ENCODE data around the gene MALL.
"Not testable (repeated sequence)": the region's sequence is repeated elsewhere in the genome, so short reads cannot be mapped to it uniquely, and the experiment has no call there.

MALL gene

GRCh38 chr2:110097506-110098220 is 18.0 kb downstream of the MALL start:
- no peak for DNase-seq

GRCh38 chr2:110095994-110096633 is 19.5 kb downstream of the MALL start:
- DNase-seq, result no peak

DNA sequence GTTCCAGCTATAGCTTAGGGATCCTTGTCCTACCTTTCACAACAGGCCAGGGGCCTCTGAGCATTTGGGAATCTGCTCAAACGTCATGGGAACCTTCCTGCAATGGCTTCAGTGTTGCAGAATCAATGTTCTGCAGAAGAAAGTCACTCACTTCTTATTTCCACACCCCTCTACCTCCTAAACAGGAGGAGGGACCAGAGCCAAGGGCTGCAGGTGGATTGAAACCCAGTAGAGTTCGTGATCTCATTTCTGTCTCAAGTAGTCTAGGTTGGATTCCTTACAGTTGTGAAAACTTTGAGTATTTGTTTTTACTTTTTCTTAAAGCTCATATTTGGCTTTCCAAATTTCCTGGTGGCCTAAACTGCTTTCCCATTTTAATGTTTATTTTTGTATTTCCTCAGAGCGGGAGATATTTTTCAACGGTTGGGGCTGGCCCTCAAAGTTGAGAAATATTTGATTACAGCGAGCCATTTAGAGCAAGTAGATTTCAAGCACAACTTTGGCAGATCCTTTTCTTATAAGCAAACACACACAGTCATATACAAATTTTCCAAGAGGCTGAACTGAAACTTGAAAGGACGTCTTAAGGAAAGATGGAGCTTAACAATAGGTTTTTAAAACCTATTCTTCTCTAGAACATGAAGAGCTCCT is 20.6 kb downstream of the MALL start:
- not testable (repeated sequence) for DNase-seq

DNA sequence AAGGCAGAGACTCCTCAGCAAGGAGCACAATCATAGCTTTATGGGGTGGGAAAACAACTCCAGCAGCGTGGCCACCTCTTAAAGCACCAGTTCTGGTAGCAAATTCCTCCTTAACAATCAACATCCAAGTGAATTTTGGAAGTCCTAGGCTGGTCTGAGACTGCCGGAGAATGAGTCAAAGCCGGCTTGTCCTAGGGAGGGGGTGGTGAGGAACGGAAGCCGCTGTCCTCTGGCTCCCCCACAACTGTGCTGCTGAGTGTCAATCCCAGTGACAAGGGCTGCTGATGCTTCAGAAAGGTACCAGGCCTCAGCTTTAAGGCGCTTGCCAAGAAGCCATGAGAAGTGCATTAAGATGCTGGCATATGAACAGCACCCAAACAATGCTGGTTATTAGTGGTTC is 21.7 kb downstream of the MALL start:
- not testable (repeated sequence) for DNase-seq

DNA sequence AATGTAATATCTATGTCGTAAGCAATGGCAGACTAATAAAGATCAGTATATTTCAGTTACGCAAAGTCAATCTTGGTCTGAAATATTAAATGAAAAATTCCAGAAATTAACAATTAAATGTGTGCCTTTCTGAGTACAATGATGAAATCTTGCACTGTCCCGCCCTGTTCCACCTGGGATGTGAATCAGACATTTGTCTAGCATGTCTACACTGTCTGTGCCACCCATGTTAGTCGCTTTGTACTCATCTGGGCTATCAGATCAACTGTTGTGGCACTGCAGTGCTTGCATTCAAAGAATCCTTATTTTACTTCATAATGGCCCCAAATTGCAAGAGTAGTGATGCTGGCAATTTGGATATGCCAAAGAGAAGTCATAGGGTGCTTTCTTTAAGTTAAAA is 25.5 kb downstream of the MALL start:
- not testable (repeated sequence) for DNase-seq

DNA sequence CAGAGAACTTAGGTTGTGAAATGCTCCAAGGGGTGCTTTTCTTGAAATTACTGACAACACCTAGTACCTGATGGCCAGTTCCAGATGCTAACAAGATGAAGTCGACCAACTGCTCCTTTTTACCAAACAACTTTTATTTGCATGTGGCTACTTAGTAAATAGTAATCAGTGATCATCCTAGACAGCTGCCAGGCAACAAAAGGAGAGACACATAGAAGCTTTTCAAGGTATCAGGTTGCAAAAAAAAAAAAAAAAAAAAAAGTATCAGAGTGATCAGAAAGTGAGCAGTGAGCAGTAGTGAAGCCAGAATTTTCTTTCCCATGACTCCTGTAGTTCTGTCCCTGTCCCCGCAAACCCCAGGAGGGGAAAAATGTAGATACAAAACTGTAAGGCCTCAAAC is 31.9 kb downstream of the MALL start:
- DNase-seq, result not testable (repeated sequence)

DNA sequence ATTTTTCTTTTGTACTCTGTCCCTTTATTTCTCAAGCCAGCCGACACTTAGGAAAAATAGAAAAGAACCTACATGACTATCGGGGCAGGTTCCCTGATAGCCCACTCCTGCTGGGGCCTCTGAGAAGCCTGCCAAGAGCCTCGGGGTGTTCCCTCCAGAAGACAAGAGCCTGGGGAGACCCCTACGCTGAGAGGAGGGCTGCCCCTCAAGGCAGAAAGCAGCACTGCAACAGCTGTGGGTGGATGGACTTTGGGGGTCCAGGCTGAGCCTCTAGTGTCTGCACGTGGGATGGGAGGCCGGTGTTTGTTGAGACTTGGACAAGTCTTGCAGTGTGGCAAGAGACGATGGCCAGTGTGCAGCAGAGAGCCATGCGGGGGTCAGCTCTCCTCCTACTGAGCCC is 32.5 kb downstream of the MALL start:
- DNase-seq, result not testable (repeated sequence)

GRCh38 chr2:110078104-110078503 is 37.5 kb downstream of the MALL start:
- DNase-seq, result not testable (repeated sequence)

GRCh38 chr2:110075896-110076295 is 39.7 kb downstream of the MALL start:
- not testable (repeated sequence) for DNase-seq

DNA sequence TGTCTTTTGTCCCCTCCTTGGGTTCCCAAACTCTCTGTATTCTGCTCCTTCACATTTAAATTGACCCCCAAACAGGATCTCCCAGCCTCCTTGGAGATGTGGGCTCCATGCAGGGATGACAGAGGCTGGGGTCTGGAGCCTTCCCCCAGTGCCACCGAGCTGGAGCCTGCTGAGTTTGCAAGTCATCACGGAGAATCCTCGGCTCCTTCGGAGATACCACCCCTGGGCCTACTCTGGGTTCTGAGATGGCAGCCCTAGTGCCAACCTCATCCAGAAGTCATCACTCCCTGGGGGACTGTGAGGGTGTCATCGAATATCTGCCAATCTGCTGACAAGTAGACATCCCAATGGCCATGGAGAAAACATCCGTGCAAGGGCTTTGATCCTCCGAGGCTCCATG is 45.8 kb downstream of the MALL start:
- not testable (repeated sequence) for DNase-seq

DNA sequence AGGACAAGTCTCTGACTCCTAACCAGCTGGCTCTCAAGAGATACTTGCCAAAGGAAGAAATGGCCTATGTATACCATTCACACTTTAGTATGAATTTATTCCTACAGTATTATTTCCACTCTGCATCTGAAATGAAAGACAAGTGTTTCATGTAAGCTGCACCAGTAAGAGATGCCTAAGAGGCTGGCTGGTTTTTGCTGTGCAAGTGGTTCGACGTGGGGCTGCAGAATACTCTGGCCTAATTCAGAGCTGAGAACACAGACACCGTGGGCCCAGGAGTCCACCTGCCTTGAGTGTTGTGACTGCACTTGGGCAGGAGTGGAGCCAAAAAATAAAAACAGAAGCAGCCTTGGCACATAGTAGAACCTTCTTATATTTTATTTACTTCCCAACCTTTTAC is 47.5 kb downstream of the MALL start:
- DNase-seq, result not testable (repeated sequence)

DNA sequence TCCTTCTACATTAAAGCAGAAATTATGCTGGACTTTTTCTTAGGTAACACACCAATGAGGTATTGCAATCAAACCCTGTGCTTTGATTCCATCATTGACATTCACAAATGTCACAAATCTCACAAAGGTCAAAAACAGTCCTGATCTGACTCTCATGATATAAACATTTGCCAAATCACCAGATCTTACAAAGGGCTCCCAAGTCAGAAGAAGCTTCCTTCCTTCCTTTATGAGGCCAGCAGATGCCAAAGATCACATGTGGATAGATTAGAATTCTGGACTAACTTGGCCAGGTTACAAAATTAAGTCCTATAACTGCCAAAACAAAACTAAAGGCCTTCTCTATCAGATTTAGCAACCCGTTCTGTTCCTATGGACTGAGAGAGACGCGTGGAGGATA is 53.3 kb downstream of the MALL start:
- DNase-seq, result not testable (repeated sequence)

DNA sequence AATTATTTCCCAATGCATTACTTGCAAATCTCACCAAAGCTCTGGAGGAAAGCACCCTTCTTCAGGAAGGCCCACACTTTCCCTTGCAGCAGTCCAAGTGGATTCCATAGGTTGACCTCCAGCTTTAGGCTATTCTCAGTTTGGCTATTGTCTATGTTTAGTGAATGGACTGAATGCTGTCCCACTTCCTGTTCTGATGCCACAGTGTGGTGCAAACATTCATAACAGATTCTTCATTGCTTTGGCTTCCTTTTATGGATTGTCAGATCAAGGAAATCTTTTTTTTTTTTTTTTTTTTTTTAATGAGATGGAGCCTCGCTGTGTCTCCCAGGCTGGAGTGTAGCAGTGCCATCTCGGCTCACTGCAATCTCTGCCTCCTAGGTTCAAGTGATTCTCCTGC is 55.1 kb downstream of the MALL start:
- DNase-seq, result not testable (repeated sequence)

GRCh38 chr2:110059694-110060358 is 55.8 kb downstream of the MALL start:
- not testable (repeated sequence) for DNase-seq

DNA sequence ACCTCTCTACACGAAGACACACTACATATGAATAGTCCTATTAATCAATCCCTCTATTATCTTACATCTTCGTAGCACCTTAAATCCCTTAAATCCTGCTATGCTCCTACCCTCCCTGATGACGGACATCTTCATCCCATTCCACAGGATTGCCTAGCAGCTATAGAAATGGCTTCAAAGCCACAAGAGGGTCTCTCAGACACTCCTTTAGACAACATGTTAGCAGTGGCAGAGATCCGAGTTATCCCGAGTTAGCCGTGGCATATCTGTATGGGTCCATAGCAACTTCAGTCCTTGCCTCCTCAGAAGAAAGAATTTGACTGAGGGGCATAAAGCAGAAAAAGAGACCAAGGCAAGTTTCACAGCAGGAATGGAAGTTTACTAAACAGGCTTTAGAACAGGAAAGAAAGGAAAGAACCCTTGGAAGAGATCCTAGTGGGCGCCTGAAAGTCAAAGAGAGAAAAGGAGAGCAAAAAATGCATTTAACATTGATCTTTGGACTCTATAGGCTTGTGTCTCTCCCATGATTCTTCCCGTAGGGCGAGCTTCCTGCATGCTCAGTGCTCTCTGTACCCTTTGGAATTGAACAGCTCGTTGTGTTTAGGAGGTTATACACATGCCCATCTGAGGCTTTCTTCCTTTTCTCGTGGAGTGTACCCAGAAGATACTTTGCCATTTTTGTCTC is 56.5 kb downstream of the MALL start:
- DNase-seq, result not testable (repeated sequence)

DNA sequence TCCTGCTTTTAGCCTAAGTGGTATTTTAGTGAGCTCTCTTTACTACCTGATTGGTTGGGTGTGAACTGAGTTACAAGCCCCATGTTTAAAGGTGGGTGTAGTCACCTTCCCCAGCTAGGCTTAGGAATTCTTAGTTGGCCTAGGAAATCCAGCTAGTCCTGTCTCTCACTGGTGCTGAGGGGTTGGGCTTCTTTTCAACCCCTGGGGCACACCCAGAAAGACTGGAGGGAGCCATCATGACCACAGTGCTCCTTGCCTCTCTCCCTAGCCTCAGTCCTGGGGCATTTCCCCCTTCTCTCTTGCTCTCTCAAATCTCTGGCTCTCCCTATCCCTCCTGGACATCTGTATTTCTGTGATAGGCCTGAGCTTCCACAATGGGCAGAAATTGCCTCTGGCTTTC is 57.6 kb downstream of the MALL start:
- DNase-seq, result not testable (repeated sequence)

- not testable (repeated sequence) for DNase-seq
Measured at GRCh38 chr2:110055819-110056408, 59.7 kb downstream of the MALL start.

DNA sequence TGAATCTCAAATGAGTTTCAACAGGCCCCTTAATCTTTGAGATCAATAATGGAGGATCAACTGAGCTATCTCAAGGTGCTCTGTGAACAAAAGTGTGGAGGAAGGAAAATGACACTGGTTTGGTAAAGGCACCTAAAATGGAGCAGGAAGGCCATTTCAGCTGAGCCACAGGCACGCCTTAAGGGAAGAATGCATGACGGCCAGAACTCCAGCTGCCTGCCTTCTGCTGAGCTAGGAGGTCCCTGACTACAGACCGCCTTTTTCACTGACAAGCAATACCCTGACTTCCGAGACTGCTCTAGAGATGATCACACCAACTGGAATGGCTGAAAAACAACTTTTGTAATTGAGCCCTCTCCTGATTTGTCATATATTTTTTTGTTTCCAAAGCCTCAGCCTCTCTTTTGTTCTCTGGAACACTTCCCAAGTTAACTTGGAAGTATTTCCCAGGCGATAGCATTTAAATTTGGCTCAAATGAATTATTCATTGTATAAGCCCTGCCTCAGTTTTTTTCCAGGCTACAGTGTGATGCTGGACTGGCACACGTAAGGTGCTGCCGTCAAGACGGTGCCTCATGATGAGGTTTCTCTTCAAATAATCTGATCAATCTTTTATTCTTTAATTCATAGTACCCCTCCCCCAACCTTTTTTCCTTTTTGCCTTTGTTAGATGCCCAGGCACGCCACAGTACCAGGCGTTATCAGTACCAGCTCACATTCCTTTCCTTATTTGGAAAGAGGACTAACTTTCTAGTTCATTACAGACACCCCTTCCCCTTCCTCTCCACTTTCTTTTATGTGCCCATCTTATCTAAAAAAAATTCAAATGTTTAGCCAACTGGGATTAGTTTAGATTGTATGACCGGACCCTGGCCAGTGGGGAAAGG is 60.9 kb downstream of the MALL start:
- DNase-seq, result not testable (repeated sequence)

- DNase-seq, result not testable (repeated sequence)
Measured at GRCh38 chr2:110053688-110054087, 61.9 kb downstream of the MALL start.

- not testable (repeated sequence) for DNase-seq
Measured at GRCh38 chr2:110052166-110052565, 63.5 kb downstream of the MALL start.

GRCh38 chr2:110050222-110050621 is 65.4 kb downstream of the MALL start:
- DNase-seq, result not testable (repeated sequence)

Data from CD4-positive, alpha-beta T cell treated with Interleukin-1 beta for 1 hour (primary cell).